Measurements from ENCODE around the gene DDX42. TPM values are rescaled to one million over a fixed set of nuclear protein-coding genes. Genes with fewer than 3 reads are reported as not detected.

The DDX42 gene
- total and polyA plus RNA-seq, 2 experiments from 2014 or later, result 37.2 to 52.6 TPM

DNA sequence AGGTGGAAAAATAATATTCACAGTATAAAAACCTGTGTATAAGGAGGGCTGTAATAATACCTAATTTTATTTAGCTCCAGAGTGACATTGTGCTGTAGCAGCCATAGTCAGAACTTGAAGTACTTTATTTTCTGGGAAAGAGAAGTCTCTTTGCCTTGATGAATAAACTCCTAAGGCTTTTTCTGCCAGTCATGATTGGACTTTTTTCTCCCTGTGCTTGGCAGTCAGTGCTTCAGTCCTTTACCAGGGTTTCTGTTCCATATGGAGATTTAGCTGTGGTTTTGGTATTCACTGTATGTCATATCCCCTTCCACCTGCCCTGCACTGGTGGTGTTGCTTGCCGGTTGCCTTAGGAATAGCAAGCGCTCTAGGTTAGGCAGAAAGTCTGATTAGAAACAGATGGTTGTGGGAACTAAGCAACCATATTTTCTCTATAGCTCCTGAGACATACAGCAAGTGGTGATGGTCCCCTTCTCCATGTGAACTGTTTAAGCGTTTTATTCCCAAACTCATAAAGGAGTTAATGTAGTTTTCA lies 24.7 kb downstream of the DDX42 start:
- Histone ChIP-seq H2AFZ (no peak overlapping the region), H3K4me2 (ENCODE audit: unreplicated experiment) (no peak overlapping the region), H4K20me1 (ENCODE audit: insufficient read depth) (no peaks in the 10 kb centered on the region), H3K9me2 (ENCODE audit: insufficient read depth) (no peaks in the 10 kb centered on the region), H3K4me3 (no peak overlapping the region), H3K4me1 (ENCODE audit: insufficient read depth) (no peaks in the 10 kb centered on the region), H3K27ac (no peak overlapping the region), H3K27me3 (replicated peaks; ENCODE audit: insufficient read depth) (no peaks in the 10 kb centered on the region), H3K9ac (no peak overlapping the region), H3F3A (ENCODE audit: insufficient read depth) (peaks cover 13% of the 10 kb centered on the region; the same call in 1 of the 2 replicates), H3K36me3 (ENCODE audit: low read depth) (peaks cover 92% of the 10 kb centered on the region), H3K9me3 (ENCODE audit: low read depth) (no peaks in the 10 kb centered on the region), H3K79me2 (ENCODE audit: insufficient read depth) (peaks cover 98% of the 10 kb centered on the region)
- WGBS, 2 experiments (ENCODE audit: low coverage in 1 of 2, low lambda C conversion rate in 2 of 2, missing lambda C conversion rate in 2 of 2), result 70 to 76% methylated on average over 3 of the region's 3 CpGs
- TF ChIP-seq EZH2 (IDR thresholded peaks at IDR 0.05; ENCODE audit: insufficient read depth, poor library complexity, severe bottlenecking) (no peak), EZH2phosphoT487 (IDR thresholded peaks at IDR 0.05; ENCODE audit: insufficient read depth, low read depth) (no peak)
- no peak for DNase-seq
- in situ Hi-C loops (cut with MboI), result no loop called here

GRCh38 chr17:63800783-63801182 lies 26.8 kb downstream of the DDX42 start:
- in situ Hi-C loops (cut with MboI), result no loop called here
- 89 to 100% methylated on average over 1 of the region's 1 CpG for WGBS, 2 experiments (ENCODE audit: low coverage in 1 of 2, low lambda C conversion rate in 2 of 2, missing lambda C conversion rate in 2 of 2)
- Histone ChIP-seq H3K4me2 (ENCODE audit: unreplicated experiment) (no peak overlapping the region), H4K20me1 (ENCODE audit: insufficient read depth) (no peaks in the 10 kb centered on the region), H3K4me3 (no peak overlapping the region), H2AFZ (no peak overlapping the region), H3K9me2 (ENCODE audit: insufficient read depth) (no peaks in the 10 kb centered on the region), H3F3A (ENCODE audit: insufficient read depth) (peaks cover 13% of the 10 kb centered on the region; the same call in 1 of the 2 replicates), H3K9ac (no peak overlapping the region), H3K4me1 (ENCODE audit: insufficient read depth) (no peaks in the 10 kb centered on the region), H3K27me3 (replicated peaks; ENCODE audit: insufficient read depth) (no peaks in the 10 kb centered on the region), H3K27ac (no peak overlapping the region), H3K9me3 (ENCODE audit: low read depth) (no peaks in the 10 kb centered on the region), H3K36me3 (ENCODE audit: low read depth) (peaks cover 94% of the 10 kb centered on the region), H3K79me2 (ENCODE audit: insufficient read depth) (peaks cover 98% of the 10 kb centered on the region)
- TF ChIP-seq EZH2phosphoT487 (IDR thresholded peaks at IDR 0.05; ENCODE audit: insufficient read depth, low read depth) (no peak), EZH2 (IDR thresholded peaks at IDR 0.05; ENCODE audit: insufficient read depth, poor library complexity, severe bottlenecking) (no peak)
- no peak for DNase-seq

DNA sequence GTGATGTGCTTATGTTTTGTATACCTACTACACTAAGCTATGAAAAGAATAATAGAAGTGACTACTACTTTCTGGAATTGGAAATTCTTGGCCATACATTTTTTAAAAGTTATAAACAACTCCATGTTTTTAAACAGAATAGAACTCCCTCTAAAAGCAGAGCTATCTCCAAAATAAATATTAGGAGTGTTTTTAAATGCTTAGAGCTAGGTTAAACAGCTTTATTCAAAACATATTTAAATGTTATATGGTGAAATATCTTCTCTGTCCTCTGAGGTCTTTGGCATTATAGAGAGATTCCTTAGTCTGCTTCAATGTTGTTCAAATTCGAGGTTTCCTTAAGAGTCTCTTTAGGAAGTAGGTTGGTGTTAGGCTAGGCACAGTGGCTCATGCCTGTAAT lies 30.4 kb downstream of the DDX42 start:
- in situ Hi-C loops (cut with MboI), result no loop called here
- H3K4me1 ChIP-seq (ENCODE audit: insufficient read depth), result no peaks in the 10 kb centered on the region
- no peaks in the 10 kb centered on the region for H3K27me3 ChIP-seq (replicated peaks; ENCODE audit: insufficient read depth)
- no peaks in the 10 kb centered on the region; the same call in 1 of the 2 replicates for H3F3A ChIP-seq (ENCODE audit: insufficient read depth)
- H3K9me2 ChIP-seq (ENCODE audit: insufficient read depth), result no peaks in the 10 kb centered on the region
- 92 to 97% methylated on average over 1 of the region's 1 CpG for WGBS, 2 experiments (ENCODE audit: low coverage in 1 of 2, low lambda C conversion rate in 2 of 2, missing lambda C conversion rate in 2 of 2)
- no peaks in the 10 kb centered on the region for H3K9me3 ChIP-seq (ENCODE audit: low read depth)
- no peaks in the 10 kb centered on the region for H4K20me1 ChIP-seq (ENCODE audit: insufficient read depth)
- H3K4me3 ChIP-seq, result no peak overlapping the region
- H3K27ac ChIP-seq, result no peak overlapping the region
- H3K36me3 ChIP-seq (ENCODE audit: low read depth), result peaks cover 95% of the 10 kb centered on the region
- H3K79me2 ChIP-seq (ENCODE audit: insufficient read depth), result peaks cover 96% of the 10 kb centered on the region
- no peak for DNase-seq
- TF ChIP-seq EZH2phosphoT487 (IDR thresholded peaks at IDR 0.05; ENCODE audit: insufficient read depth, low read depth), result no peak
- TF ChIP-seq EZH2 (IDR thresholded peaks at IDR 0.05; ENCODE audit: insufficient read depth, poor library complexity, severe bottlenecking), result no peak
- no peak overlapping the region for H3K4me2 ChIP-seq (ENCODE audit: unreplicated experiment)
- H2AFZ ChIP-seq, result no peak overlapping the region
- no peak overlapping the region for H3K9ac ChIP-seq

DNA sequence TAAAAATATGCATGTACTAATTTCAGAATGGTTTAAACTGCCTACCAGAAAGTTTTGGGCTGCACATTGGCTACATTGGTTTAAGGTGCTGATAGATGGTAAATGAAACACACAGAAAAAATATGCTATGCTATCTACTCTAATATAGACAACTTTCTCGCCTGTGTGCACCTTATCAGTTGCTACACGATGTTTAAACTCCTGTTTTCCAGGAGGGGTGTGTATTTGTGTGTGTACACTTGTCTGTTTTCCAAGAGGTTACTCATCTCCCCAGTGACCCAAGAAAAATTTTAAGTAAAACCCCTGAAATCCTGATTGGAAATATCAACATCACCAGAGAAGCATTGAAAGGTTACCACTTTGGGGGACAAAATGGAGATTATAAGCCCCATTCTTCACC lies 31.6 kb downstream of the DDX42 start:
- peaks cover 88% of the 10 kb centered on the region for H3K79me2 ChIP-seq (ENCODE audit: insufficient read depth)
- no peaks in the 10 kb centered on the region for H4K20me1 ChIP-seq (ENCODE audit: insufficient read depth)
- peaks cover 4% of the 10 kb centered on the region; the same call in 1 of the 2 replicates for H3F3A ChIP-seq (ENCODE audit: insufficient read depth)
- peaks cover 95% of the 10 kb centered on the region for H3K36me3 ChIP-seq (ENCODE audit: low read depth)
- H3K9ac ChIP-seq, result no peak overlapping the region
- no peaks in the 10 kb centered on the region for H3K27me3 ChIP-seq (replicated peaks; ENCODE audit: insufficient read depth)
- no peak for DNase-seq
- no peaks in the 10 kb centered on the region for H3K9me2 ChIP-seq (ENCODE audit: insufficient read depth)
- in situ Hi-C loops (cut with MboI), result no loop called here
- no peak overlapping the region for H3K4me3 ChIP-seq
- H2AFZ ChIP-seq, result no peak overlapping the region
- H3K27ac ChIP-seq, result no peak overlapping the region
- TF ChIP-seq EZH2phosphoT487 (IDR thresholded peaks at IDR 0.05; ENCODE audit: insufficient read depth, low read depth) (no peak), EZH2 (IDR thresholded peaks at IDR 0.05; ENCODE audit: insufficient read depth, poor library complexity, severe bottlenecking) (no peak)
- no peaks in the 10 kb centered on the region for H3K4me1 ChIP-seq (ENCODE audit: insufficient read depth)
- H3K9me3 ChIP-seq (ENCODE audit: low read depth), result no peaks in the 10 kb centered on the region
- WGBS, 2 experiments (ENCODE audit: low coverage in 1 of 2, low lambda C conversion rate in 2 of 2, missing lambda C conversion rate in 2 of 2), result 93 to 100% methylated on average over 2 of the region's 2 CpGs
- H3K4me2 ChIP-seq (ENCODE audit: unreplicated experiment), result no peak overlapping the region

Data from GM23248 (cell line).